Activated B cell treated with CpG ODN at 0.5 μM for 24 hours (primary cell): ENCODE results near the gene FICD. TPM values are rescaled to one million over a fixed set of nuclear protein-coding genes. Genes with fewer than 3 reads are reported as not detected.

Source experiments
- ATAC-seq: fragments of 200-7000 bp; cut with Tn5 transposase; one replicate; pipeline ENCODE4 v1.10.0; 2021; ENCODE audit warnings: low read depth, mild to moderate bottlenecking, moderate library complexity
- CTCF ChIA-PET: fragments of 350-600 bp; sonication (Branson Sonifier 250); formaldehyde crosslinking; loops from one replicate; lab custom pipeline; 2021; ENCODE audit warnings: antibody characterized with exemption; lab: Charles Lee
- POLR2A ChIA-PET: fragments of 350-600 bp; sonication (Branson Sonifier 250); formaldehyde crosslinking; loops from one replicate; lab custom pipeline; 2021; ENCODE audit warnings: antibody characterized with exemption; lab: Charles Lee
- DNase-seq: peaks from one replicate; pipeline ENCODE4 v3.0.0; 2022
- H3K27ac Mint-ChIP-seq: one replicate; pipeline ENCODE4 v1.8.0; 2020; ENCODE audit warnings: mixed read lengths
- H3K27me3 Mint-ChIP-seq: one replicate; pipeline ENCODE4 v1.8.0; 2021; ENCODE audit warnings: mixed read lengths
- H3K36me3 Mint-ChIP-seq: one replicate; pipeline ENCODE4 v1.8.0; 2021; ENCODE audit warnings: low read depth, mixed read lengths
- H3K4me1 Mint-ChIP-seq: one replicate; pipeline ENCODE4 v1.8.0; 2021; ENCODE audit warnings: mixed read lengths
- H3K4me3 Mint-ChIP-seq: one replicate; pipeline ENCODE4 v1.8.0; 2020; ENCODE audit warnings: mild to moderate bottlenecking, mixed read lengths
- H3K9me3 Mint-ChIP-seq: one replicate; pipeline ENCODE4 v1.8.0; 2020; ENCODE audit warnings: mixed read lengths
- intact Hi-C: fragments of 100-400 bp; cut with micrococcal nuclease; formaldehyde crosslinking; loops from one replicate; pipeline ENCODE4 v1.15.1; 2024
- total RNA-seq: library from RNA; stranded (reverse); gene quantifications from 2 replicates; pipeline ENCODE4 v1.2.3, GENCODE V29; 2022
- TF ChIP-seq, protein P1 (sequence below): fragments of 200-600 bp; IDR thresholded peaks from one replicate; pipeline ENCODE4 v1.8.0; 2022; ENCODE audit warnings: antibody characterized with exemption, mild to moderate bottlenecking

FICD gene
- total RNA-seq = 7.7 and 11.2 TPM in 2 replicates

DNA sequence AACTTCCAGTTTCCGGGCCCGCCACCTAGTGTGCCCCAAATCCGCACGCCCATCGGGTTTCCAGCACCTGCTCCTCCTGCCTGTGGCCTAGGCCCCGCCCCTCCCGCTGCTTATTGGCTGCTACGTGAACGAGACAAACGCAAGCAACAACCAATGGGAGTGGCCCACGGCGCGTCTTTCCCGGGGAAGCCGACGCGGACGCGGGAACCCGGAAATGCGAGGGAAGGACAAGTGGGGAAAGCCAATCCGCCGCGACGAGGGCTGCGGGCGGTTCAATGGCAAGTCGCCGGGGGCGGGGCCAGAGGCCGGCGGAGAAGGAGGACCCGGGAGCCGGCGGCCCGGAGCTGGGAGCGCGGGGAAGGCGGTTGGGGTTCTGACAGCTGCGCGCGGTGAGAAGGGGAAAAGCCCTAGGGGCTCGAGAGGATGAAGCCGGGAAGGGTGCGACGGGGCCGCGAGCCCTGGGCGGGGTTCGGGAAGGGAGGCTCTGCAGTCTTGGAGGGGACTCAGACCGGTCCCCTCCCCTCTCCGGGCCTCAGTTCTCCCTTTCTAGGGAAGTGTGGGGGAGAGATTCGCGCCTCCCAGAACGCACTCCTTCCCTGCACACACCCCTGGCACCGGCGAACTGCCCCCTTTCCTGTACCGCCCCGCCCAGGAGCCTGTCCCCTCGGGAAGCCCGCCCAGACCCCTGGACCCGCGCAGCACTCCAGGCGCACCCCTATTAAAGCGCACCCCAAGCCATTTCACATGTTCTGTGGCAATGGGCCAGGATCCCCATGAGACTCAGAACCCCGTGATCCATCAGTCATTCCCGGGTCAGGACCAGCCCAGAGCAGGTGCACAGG, at the start of gene FICD:
FICD (plus strand) TSS at position 305 of the 842 bp plus-strand sequence. CDS start 1,696 bp downstream, outside the sequence.
- intact Hi-C loops = loop anchor here (1.0 to 10.0 kb wide), 13 partner anchors 26 to 1423 kb away; partner anchors contain the start of genes ALKBH2, CORO1C, CRY1 and PRDM4
- Mint-ChIP-seq H3K4me1 (peaks cover 36% of the 10 kb centered on the region), H3K27me3 (no peaks in the 10 kb centered on the region), H3K4me3 (peak within 1 kb of the TSS; percentile 95), H3K36me3 (peaks cover 31% of the 10 kb centered on the region), H3K9me3 (no peaks in the 10 kb centered on the region), H3K27ac (peak within 1 kb of the TSS; percentile 84)
- TF ChIP-seq, protein P1, sequence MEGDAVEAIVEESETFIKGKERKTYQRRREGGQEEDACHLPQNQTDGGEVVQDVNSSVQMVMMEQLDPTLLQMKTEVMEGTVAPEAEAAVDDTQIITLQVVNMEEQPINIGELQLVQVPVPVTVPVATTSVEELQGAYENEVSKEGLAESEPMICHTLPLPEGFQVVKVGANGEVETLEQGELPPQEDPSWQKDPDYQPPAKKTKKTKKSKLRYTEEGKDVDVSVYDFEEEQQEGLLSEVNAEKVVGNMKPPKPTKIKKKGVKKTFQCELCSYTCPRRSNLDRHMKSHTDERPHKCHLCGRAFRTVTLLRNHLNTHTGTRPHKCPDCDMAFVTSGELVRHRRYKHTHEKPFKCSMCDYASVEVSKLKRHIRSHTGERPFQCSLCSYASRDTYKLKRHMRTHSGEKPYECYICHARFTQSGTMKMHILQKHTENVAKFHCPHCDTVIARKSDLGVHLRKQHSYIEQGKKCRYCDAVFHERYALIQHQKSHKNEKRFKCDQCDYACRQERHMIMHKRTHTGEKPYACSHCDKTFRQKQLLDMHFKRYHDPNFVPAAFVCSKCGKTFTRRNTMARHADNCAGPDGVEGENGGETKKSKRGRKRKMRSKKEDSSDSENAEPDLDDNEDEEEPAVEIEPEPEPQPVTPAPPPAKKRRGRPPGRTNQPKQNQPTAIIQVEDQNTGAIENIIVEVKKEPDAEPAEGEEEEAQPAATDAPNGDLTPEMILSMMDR = no peak
- ChIA-PET POLR2A (interaction anchor here (1.0 to 2.6 kb wide), 2 partner anchors 46 to 53 kb away, joined by 3 to 8 read pairs; partner anchors contain the start of genes ISCU and SART3), CTCF (no interaction called here)
- peak; percentile 92 for DNase-seq
- ATAC-seq = peak; percentile 92

DNA sequence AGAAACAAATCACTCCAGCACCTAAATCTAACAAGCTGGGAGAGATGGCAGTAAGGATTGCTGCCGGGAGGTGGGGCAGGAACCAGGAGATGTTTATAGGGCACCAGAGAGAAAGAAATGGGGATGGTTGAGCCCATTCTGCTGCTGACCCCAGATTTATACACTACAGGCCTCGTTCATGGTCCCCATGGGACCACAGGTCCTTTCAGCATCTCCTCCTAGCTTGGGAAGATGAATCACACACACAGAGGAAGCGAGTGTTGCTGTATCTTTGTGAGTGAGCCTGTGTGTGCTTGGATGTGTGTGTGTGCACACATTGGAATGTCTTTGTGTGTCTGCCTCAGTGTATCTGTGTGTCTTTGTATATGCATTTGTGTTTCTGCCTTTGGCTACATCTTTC, 49.7 kb upstream of the FICD start:
- Mint-ChIP-seq H3K9me3 (no peaks in the 10 kb centered on the region), H3K4me1 (no peaks in the 10 kb centered on the region), H3K27ac (no peak overlapping the region), H3K36me3 (no peaks in the 10 kb centered on the region), H3K27me3 (peaks cover 27% of the 10 kb centered on the region), H3K4me3 (no peak overlapping the region)
- ChIA-PET POLR2A (no interaction called here), CTCF (no interaction called here)
- TF ChIP-seq, protein P1 = no peak
- intact Hi-C loops = no loop called here
- DNase-seq (no peak), ATAC-seq (no peak)

DNA sequence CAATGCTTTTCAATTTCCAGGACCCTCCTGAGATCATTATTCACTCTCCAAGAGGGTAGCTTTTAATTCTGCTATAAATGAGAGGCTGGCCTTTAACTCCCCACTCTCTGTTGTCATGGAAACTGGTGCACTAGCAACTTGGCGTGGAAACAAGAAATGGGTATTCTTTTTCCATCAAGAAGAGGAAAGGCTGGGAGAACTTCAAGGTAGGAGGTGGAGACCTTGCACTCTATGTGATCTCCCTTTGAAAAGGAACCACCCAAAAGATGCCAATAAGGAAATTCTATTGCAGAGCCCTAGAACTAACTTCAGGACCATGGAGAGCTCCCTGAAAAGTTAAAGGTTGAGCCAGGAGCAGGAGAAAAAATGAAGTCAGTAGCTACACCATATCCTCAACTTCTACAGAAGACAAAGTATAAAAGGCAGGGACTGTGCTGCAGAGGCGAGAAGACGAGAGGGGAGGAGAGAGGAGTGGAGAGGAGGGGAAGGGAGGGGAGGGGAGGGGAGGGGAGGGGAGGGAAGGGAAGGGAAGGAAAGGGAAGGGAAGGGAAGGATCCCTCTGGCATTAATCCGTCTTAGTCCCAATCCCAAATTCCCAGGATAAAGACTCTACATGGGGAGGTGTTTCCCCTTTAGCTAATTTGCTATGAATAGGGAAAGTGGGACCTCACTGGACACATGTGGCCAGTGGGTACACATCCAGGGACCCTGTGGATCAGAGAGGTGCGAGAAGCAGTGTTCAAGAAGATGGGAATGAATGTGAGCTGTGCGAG, 46.7 kb upstream of the FICD start:
- Mint-ChIP-seq H3K27me3 (peaks cover 23% of the 10 kb centered on the region), H3K4me3 (no peak overlapping the region), H3K36me3 (no peaks in the 10 kb centered on the region), H3K4me1 (no peaks in the 10 kb centered on the region), H3K27ac (no peak overlapping the region), H3K9me3 (no peaks in the 10 kb centered on the region)
- intact Hi-C loops = no loop called here
- TF ChIP-seq, protein P1 = no peak
- ChIA-PET POLR2A (no interaction called here), CTCF (no interaction called here)
- ATAC-seq = no peak
- DNase-seq = no peak

DNA sequence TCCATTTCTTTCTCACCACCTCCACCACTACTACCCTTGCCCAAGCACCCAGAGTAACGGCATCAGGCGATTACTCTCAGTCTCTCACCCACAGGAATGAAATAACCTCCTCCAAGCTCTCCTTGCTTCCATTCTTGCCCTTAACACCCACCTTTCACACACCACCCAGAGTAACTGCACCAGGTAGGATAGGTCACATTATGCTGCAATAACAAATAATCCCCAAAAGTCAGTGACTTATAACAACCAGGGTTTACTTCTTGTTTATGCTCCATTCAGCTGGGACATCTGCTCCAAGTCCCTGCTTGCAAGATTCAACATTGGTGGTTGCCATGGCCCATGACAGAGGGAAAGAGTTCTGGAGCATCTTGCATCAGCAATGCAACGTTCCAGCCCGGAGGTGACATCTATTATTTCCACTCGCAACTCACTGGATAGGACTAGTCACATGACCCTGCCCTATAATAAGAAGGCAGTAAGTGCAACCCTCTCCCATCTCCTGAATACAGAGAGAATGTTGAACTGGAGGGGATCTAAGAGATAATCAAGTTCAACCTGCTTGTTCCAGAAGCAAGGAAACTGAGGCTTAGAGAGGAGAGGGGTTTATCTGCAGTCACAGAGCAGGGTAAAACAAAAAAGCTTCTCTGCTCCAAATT, 41.5 kb upstream of the FICD start:
- ChIA-PET CTCF (no interaction called here), POLR2A (no interaction called here)
- no peak for DNase-seq
- H3K27me3 Mint-ChIP-seq = peaks cover 10% of the 10 kb centered on the region
- H3K27ac Mint-ChIP-seq = no peak overlapping the region
- no peak for ATAC-seq
- no peaks in the 10 kb centered on the region for H3K36me3 Mint-ChIP-seq
- TF ChIP-seq, protein P1 = no peak
- no peaks in the 10 kb centered on the region for H3K9me3 Mint-ChIP-seq
- no peaks in the 10 kb centered on the region for H3K4me1 Mint-ChIP-seq
- no peak overlapping the region for H3K4me3 Mint-ChIP-seq
- intact Hi-C loops = no loop called here
